CD4-positive, alpha-beta T cell treated with Interferon alpha-2 for 1 hour (primary cell): Measurements from ENCODE around the gene LOXL1.
A peak's percentile ranks its signal among the peaks of the same experiment; 100 is the strongest.

Experiments used
- DNase-seq, 2 donors: peaks; one replicate each; pipeline ENCODE4 v3.0.0-alpha.2; 2020 to 2022

LOXL1 gene

GRCh38 chr15:73940061-73940981 is 14.1 kb downstream of the LOXL1 start:
- DNase-seq, result no peak

GRCh38 chr15:73941044-73941443 is 14.8 kb downstream of the LOXL1 start:
- DNase-seq, result no peak

GRCh38 chr15:73941449-73941848 is 15.2 kb downstream of the LOXL1 start:
- DNase-seq, result no peak

- peak in 1 of 2 donors; percentile 35 for DNase-seq
Measured at GRCh38 chr15:73941871-73942635, 15.8 kb downstream of the LOXL1 start.

GRCh38 chr15:73942751-73943270 is 16.5 kb downstream of the LOXL1 start:
- DNase-seq, result no peak

GRCh38 chr15:73944161-73945129 is 18.2 kb downstream of the LOXL1 start:
- no peak for DNase-seq

GRCh38 chr15:73945130-73945508 is 18.9 kb downstream of the LOXL1 start:
- DNase-seq, result no peak

- DNase-seq, result no peak
Measured at GRCh38 chr15:73946046-73946721, 19.9 kb downstream of the LOXL1 start.

- no peak for DNase-seq
Measured at GRCh38 chr15:73946795-73947370, 20.6 kb downstream of the LOXL1 start.

- DNase-seq, result no peak
Measured at GRCh38 chr15:73947651-73948050, 21.4 kb downstream of the LOXL1 start.

- DNase-seq, result no peak
Measured at GRCh38 chr15:73948396-73948795, 22.1 kb downstream of the LOXL1 start.

GRCh38 chr15:73948982-73949381 is 22.7 kb downstream of the LOXL1 start:
- DNase-seq, result no peak

- DNase-seq, result no peak
Measured at GRCh38 chr15:73949496-73949895, 23.2 kb downstream of the LOXL1 start.

- DNase-seq, result no peak
Measured at GRCh38 chr15:73950479-73950830, 24.2 kb downstream of the LOXL1 start.

- peak; percentile 66 to 75 for DNase-seq
Measured at GRCh38 chr15:73950831-73951561, 24.7 kb downstream of the LOXL1 start.

- DNase-seq, result no peak
Measured at GRCh38 chr15:73951601-73952000, 25.3 kb downstream of the LOXL1 start.

GRCh38 chr15:73952171-73952912 is 26.1 kb downstream of the LOXL1 start:
- DNase-seq, result no peak

- DNase-seq, result no peak
Measured at GRCh38 chr15:73952913-73953750, 26.9 kb downstream of the LOXL1 start.
